Stimulated activated CD4-positive, alpha-beta T cell treated with anti-CD3 and anti-CD28 coated beads, Interleukin-4, amount 100 ng/mL, for 48 hours (primary cell): ENCODE results near the gene FKBP5.
"Not testable (repeated sequence)": the region's sequence is repeated elsewhere in the genome, so short reads cannot be mapped to it uniquely, and the experiment has no call there.

ENCODE experiments used
- DNase-seq, 2 donors: peaks; one replicate each; pipeline ENCODE4 v3.0.0-alpha.2; 2020; ENCODE audit warnings: low read depth in 2 of 2

FKBP5 gene

DNA sequence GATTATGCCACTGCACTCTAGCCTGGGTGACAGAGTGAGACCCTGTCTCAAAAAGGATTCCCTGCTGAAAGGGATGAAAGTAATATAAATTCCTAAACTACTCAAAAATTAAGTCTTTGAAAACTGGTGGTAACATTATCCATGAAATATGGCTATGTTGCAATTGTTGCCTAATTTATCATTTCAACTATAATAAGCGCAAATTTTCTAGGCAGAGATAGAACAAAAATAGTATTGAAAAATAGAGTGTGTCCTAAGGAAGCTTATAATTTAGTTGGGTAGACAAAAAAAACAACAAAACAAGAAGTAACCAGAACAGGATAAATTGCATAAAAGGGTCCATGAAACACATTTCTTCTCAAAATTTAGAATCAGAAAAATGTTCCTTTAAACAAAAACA, 68.0 kb downstream of the FKBP5 start:
- no peak for DNase-seq

DNA sequence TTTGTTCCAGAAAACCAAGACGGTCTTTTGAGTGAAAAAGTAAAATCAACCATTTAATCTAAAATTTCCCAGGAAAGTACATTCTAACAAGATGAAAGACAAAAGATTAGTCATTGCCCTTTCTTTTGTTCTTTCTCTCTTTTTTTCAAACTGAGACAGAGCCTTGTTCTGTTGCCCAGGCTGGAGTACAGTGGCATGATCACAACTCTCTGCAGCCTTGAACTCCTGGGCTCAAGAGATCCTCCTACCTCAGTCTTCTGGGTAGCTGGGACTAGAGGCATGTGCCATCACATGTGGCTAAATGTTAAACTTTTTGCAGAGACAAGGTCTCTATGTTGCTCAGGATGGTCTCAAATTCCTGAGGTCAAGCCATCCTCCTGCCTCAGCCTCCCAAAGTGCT, 75.0 kb downstream of the FKBP5 start:
- no peak for DNase-seq

GRCh38 chr6:35611240-35611639, 77.5 kb downstream of the FKBP5 start:
- peak in 1 of 2 donors; percentile 25 for DNase-seq

DNA sequence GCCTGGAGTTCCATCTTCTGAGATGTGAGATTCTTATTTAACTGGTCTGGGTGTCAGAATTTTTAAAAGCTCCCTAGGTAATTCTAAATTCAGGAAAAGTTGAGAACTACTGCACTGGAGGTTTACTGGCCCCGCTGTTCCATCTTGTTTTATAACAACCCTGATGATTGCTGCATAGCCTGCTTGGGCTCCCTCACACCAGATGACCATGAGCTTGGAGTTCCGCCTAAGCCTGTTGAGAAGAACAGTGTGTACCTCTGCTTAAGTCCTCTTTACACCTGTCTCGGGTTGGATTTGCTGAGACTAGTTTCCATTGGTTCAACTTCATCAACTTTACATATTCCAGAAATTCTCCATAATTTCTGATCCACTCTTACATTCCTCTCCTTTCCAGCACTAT, 77.9 kb downstream of the FKBP5 start:
- no peak for DNase-seq

DNA sequence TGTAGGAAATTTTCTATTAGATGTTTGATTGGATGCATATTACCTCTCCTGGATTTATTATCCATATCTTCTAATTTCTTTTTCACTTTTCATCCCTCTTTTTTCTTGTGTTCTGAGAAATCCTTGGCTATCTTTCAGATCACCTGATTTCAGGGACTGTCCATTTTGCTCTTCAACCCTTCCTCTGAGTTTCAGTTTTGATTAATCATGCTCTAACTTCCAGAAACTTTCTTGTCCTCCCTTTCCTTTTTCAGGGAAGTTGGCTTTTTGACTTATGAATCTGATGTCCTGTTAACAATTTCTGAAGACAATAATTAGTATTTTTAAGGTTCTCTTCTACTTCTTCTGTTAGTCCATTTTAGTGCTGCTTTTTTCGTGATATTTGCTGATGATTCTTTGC, 79.1 kb downstream of the FKBP5 start:
- no peak for DNase-seq

DNA sequence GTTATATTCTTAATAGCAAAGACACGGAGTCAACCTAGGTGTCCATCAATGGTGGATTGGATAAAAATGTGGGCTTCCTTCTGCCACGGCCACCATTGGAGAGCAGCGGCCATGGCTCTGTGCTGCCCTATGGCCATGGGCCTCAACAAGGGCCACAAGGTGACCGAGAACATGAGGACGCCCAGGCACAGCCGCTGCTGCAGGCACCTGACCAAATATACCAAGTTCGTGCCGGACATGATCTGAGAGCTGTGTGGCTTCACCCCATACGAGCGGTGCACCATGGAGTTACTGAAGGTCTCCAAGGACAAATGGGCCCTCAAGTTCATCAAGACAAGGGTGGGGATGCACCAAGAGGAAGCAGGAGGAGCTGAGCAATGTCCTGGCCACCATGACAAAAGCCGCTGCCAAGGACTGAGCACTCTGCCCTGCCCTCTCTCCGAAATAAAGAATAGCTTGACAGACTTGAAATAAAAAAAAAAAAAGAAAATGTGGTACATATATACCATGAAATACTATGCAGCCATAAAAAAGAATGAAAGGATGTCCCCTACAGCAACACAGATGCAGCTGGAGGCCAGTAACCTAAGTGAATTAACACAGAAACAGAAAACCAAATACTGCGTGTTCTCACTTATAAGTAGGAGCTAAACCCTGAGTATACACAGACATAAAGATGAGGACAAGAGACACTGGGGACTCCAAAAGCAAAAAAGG, 81.0 kb downstream of the FKBP5 start:
- no peak for DNase-seq

- DNase-seq, result no peak
Measured at GRCh38 chr6:35605600-35605999, 83.1 kb downstream of the FKBP5 start.

DNA sequence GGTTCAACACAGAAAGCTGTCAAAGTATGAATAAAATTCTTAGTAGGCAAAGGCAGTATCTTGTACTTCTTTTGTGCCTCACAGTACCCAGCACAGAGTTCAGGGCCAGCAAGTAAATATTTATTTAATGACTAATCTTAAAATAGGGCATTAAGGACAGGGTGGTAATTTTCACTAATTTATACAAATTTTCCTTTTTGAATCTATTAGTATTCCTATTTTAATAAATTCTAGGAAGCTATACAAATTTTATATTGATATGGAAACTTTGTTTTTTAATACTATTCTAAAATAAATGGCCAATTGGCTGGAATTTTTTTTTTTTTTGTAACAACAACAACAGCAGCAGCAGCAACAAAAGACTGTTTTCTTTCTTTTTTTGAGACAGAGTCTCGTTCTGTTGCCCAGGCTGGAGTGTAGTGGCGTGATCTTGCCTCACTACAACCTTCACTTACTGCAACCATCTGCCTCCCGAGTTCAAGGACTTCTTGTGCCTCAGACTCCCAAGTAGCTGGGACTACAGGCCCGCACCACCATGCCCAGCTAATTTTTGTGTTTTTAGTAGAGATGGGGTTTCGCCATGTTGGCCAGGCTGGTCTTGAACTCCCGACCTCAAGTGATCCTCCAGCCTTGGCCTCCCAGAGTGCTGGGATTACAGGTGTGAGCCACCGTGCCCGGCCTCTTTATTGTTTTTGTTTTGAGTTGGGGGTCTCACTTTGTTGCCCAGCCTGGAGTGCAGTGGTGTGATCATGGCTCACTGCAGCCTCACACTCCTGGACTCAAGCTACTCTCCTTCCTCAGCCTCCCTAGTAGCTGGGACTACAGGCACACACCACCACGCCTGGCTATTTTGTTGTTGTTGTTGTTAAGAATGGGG, 85.2 kb downstream of the FKBP5 start:
- DNase-seq, result no peak

DNA sequence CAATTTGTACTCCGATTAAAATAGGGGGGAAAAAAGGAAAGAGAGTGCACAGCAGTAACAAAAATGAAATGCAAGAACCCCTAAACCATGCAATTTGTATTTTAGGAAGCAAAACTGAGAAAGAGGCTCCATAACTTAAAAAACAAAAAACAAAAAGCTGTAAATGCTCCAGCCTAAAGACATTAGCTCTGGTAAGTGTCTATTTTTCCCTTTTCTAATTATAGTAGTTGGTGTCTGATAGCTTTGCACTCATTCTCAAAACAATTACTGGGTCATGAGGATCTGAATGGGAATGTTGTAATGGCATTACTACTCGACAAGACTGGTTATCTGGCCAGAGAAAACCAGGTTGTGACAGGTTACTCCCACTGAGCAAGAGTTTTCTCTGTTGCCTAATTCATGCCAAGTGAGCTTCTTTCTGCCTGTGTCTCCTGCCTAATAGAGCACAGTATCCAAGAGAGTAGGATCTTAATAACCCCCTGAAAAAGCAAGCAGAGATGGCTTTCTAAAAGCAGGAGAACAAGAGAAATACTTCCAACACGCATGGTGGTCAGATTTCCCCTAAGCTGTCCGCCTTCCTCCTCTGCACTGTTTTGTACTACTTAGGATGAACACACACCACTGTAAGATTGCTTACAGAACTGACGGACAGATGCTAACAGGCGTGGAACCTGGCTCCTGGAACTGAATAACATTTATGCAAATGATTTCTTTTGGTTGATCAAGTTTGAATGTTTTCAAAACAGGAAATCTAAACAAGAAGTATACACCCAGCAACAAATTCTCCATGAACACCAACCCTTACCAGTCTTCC, 86.4 kb downstream of the FKBP5 start:
- no peak for DNase-seq

- DNase-seq, result no peak
Measured at GRCh38 chr6:35601331-35602132, 87.2 kb downstream of the FKBP5 start.

- DNase-seq, result no peak
Measured at GRCh38 chr6:35600659-35601125, 88.0 kb downstream of the FKBP5 start.

DNA sequence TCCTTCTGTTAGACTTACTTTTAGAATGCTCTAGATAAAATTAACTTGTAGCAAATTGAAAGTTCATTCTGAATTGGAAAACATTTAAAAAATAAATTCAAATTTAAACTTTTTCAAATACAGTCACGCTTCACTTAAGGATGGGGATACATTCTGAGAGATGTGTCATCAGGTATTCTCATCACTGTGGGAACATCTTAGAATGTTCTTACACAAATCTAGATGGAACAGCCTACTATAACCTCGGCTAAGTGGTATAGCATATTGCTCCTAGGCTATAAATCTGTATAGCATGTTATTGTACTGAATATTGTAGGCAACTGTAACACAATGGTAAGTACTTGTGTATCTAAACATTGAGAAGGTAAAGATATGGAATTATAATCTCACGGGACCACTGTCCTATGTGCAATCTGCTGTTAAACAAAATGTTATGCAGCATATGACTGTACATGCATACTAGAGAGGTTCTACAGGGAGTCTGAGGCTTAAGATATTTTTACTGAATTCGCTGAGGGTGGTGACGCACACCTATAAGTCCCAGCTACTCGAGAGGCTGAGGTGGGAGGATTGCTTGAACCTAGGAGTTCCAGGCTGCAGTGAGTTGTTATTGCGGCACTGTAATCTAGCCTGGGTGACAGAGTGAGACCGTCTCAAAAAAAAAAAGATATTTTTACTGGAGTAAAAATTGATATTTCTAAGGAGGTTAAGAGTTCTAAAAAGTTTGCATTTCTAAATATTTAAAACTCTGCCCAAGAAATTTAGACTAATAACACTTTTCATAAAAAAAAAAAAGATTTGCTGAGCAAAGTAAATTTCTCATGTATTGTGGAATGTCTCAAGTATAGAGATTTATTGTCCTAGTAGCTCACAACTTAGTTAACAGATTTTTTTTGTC, 88.7 kb downstream of the FKBP5 start:
- no peak for DNase-seq

GRCh38 chr6:35598621-35599020, 90.1 kb downstream of the FKBP5 start:
- DNase-seq, result not testable (repeated sequence)

- no peak for DNase-seq
Measured at GRCh38 chr6:35596448-35597442, 92.0 kb downstream of the FKBP5 start.

GRCh38 chr6:35594503-35595186, 94.1 kb downstream of the FKBP5 start:
- DNase-seq, result no peak

- no peak for DNase-seq
Measured at GRCh38 chr6:35592178-35592577, 96.5 kb downstream of the FKBP5 start.

- DNase-seq, result no peak
Measured at GRCh38 chr6:35590622-35591066, 98.1 kb downstream of the FKBP5 start.

DNA sequence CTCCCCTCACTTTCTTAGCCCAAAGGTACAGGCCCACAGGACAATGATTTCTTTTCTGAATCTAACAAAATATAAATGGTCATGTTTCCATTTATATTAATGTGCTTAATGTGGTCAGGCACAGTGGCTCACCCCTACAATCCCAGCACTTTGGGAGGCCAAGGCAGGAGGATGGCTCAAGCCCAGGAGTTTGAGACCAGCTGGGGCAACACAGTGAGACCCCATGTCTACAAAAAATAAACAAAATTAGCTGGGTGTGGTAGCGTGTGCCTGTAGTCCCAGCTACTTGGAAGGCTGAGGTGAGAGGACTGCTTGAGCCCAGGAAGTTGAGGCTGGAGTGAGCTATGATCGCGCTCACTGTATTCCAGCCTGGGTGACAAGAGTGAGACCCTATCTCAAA, 98.8 kb downstream of the FKBP5 start:
- no peak for DNase-seq
